Measurements from ENCODE around the gene TMEM254. TPM values are rescaled to one million over a fixed set of nuclear protein-coding genes. Genes with fewer than 3 reads are reported as not detected.

Gene TMEM254
- polyA plus RNA-seq, 3 donors, result 13.6 to 43.1 (median 25.9) TPM

DNA sequence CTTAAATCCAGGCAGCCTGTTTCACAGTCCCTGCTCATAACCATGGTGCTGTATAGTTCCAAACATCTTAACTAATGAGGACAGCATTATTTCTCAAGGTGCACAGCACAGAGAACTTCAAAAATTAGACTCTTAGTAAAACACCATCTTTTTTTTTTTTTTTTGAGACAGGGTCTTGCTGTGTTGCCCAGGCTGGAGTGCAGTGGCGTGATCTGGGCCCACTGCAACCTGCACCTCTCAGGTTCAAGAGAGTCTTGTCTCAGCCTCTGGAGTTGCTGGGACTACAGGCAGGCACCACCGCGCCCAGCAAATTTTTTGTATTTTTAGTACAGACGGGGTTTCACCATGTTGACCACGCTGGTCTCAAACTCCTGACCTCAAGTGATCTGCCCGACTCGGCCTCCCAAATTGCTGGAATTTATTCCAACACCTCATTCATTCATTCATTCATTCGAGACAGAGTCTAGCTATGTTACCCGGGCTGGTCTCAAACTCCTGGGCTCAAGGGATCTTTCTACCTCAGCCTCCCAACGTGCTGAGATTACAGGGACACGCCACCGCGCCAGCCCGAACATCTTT, 507 bp upstream of the TMEM254 start:
- DNase-seq, result no peak
- Mint-ChIP-seq H3K36me3 (peaks cover 3 to 5% of the 10 kb centered on the region in 2 donors), H3K4me1 (peaks cover 18% of the 10 kb centered on the region), H3K27me3 (ENCODE audit: low read depth in 3 of 3) (no peaks in the 10 kb centered on the region), H3K27ac (peak overlapping the region in 6 of 7 donors; percentile 11 to 93 (median 76)), H3K9me3 (peaks cover 0 to 2% (median 0%) of the 10 kb centered on the region in 7 donors), H3K4me3 (peak overlapping the region; percentile 95 to 99)
- H3K4me1 ChIP-seq (ENCODE audit: control insufficient read depth in 1 of 2, insufficient read depth in 2 of 2, low read length in 2 of 2), result peaks cover 13 to 16% of the 10 kb centered on the region in 2 donors
- no peaks in the 10 kb centered on the region for H3K36me3 ChIP-seq (replicated peaks in 1 of 2; ENCODE audit: control insufficient read depth in 1 of 2, insufficient read depth in 2 of 2, low read length in 2 of 2)
- H3K27ac ChIP-seq (ENCODE audit: low read depth in 1 of 2, low read length in 2 of 2), result peak overlapping the region; percentile 70 to 88
- TF ChIP-seq, protein P1, sequence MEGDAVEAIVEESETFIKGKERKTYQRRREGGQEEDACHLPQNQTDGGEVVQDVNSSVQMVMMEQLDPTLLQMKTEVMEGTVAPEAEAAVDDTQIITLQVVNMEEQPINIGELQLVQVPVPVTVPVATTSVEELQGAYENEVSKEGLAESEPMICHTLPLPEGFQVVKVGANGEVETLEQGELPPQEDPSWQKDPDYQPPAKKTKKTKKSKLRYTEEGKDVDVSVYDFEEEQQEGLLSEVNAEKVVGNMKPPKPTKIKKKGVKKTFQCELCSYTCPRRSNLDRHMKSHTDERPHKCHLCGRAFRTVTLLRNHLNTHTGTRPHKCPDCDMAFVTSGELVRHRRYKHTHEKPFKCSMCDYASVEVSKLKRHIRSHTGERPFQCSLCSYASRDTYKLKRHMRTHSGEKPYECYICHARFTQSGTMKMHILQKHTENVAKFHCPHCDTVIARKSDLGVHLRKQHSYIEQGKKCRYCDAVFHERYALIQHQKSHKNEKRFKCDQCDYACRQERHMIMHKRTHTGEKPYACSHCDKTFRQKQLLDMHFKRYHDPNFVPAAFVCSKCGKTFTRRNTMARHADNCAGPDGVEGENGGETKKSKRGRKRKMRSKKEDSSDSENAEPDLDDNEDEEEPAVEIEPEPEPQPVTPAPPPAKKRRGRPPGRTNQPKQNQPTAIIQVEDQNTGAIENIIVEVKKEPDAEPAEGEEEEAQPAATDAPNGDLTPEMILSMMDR (IDR thresholded peaks at IDR 0.05), result no peak
- peaks cover 7% of the 10 kb centered on the region for H3K79me2 ChIP-seq (ENCODE audit: insufficient read depth, low read length)
- peak overlapping the region; percentile 96 for H3K4me2 ChIP-seq (replicated peaks; ENCODE audit: extremely low read depth, low read length, poor library complexity, severe bottlenecking)
- peak overlapping the region; percentile 85 for H3K9ac ChIP-seq (ENCODE audit: insufficient read depth, low read length, poor library complexity, severe bottlenecking)
- H4K20me1 ChIP-seq (ENCODE audit: insufficient read depth, low read length), result no peaks in the 10 kb centered on the region
- peak overlapping the region; percentile 100 for H2AFZ ChIP-seq (ENCODE audit: insufficient read depth, low read depth, low read length, poor library complexity, severe bottlenecking)
- no peaks in the 10 kb centered on the region for H3K9me3 ChIP-seq (replicated peaks in 1 of 2; ENCODE audit: control insufficient read depth in 1 of 2, insufficient read depth in 1 of 2, low read length in 2 of 2)
- WGBS (ENCODE audit: insufficient coverage), result 33% methylated on average over 14 of the region's 14 CpGs
- H3K27me3 ChIP-seq (ENCODE audit: control insufficient read depth in 2 of 2, insufficient read depth in 2 of 2, low read length in 2 of 2), result no peaks in the 10 kb centered on the region
- peak overlapping the region; percentile 59 to 98 (median 85) for H3K4me3 ChIP-seq (replicated peaks in 1 of 3; ENCODE audit: low read depth in 2 of 3, low read length in 3 of 3)
- intact Hi-C loops (cut with micrococcal nuclease), result loop anchor here in 1 of 2 donors (10.0 kb wide), 1 partner anchor 127 kb away; the partner anchor contains the start of gene ANXA11

DNA sequence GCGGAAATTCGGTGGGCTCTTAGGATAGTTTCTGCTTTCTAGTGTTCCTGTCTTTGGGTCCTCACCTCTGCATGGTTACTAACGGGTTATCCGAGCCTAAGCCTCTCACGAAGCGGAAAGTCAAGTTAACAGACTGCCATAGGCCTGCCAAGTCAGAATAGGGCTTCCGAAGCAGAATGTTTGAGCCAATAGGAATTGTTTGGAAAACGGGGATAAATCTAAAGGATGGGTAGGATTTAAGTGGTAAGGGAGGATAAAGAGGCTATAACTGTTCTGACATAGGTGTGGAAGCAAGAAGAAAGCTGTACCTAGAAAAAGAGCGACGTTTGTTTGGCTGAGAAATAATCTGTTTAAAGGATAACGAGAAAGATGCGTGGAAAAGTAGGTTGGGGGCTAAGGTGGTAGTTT, 851 bp downstream of the TMEM254 start:
- H3K27ac ChIP-seq (ENCODE audit: low read depth in 1 of 2, low read length in 2 of 2), result peak overlapping the region in 1 of 2 donors; percentile 88
- intact Hi-C loops (cut with micrococcal nuclease), result loop anchor here in 1 of 2 donors (10.0 kb wide), 1 partner anchor 125 kb away; the partner anchor contains the start of gene ANXA11
- DNase-seq, result no peak
- peak overlapping the region; percentile 95 to 99 for H3K4me3 Mint-ChIP-seq
- 2% methylated on average over 12 of the region's 12 CpGs for WGBS (ENCODE audit: insufficient coverage)
- H3K36me3 ChIP-seq (replicated peaks in 1 of 2; ENCODE audit: control insufficient read depth in 1 of 2, insufficient read depth in 2 of 2, low read length in 2 of 2), result peaks cover 0 to 4% of the 10 kb centered on the region in 2 donors
- peaks cover 13 to 16% of the 10 kb centered on the region in 2 donors for H3K4me1 ChIP-seq (ENCODE audit: control insufficient read depth in 1 of 2, insufficient read depth in 2 of 2, low read length in 2 of 2)
- H3K79me2 ChIP-seq (ENCODE audit: insufficient read depth, low read length), result peaks cover 7% of the 10 kb centered on the region
- H3K9ac ChIP-seq (ENCODE audit: insufficient read depth, low read length, poor library complexity, severe bottlenecking), result peak overlapping the region; percentile 85
- H3K27ac Mint-ChIP-seq, result peak overlapping the region; percentile 76 to 94 (median 87)
- H3K27me3 ChIP-seq (ENCODE audit: control insufficient read depth in 2 of 2, insufficient read depth in 2 of 2, low read length in 2 of 2), result no peaks in the 10 kb centered on the region
- H3K36me3 Mint-ChIP-seq, result peaks cover 8 to 10% of the 10 kb centered on the region in 2 donors
- H3K27me3 Mint-ChIP-seq (ENCODE audit: low read depth in 3 of 3), result no peaks in the 10 kb centered on the region
- H3K9me3 ChIP-seq (replicated peaks in 1 of 2; ENCODE audit: control insufficient read depth in 1 of 2, insufficient read depth in 1 of 2, low read length in 2 of 2), result no peaks in the 10 kb centered on the region
- peak overlapping the region; percentile 59 to 98 (median 85) for H3K4me3 ChIP-seq (replicated peaks in 1 of 3; ENCODE audit: low read depth in 2 of 3, low read length in 3 of 3)
- H4K20me1 ChIP-seq (ENCODE audit: insufficient read depth, low read length), result no peaks in the 10 kb centered on the region
- peak overlapping the region; percentile 100 for H2AFZ ChIP-seq (ENCODE audit: insufficient read depth, low read depth, low read length, poor library complexity, severe bottlenecking)
- H3K4me2 ChIP-seq (replicated peaks; ENCODE audit: extremely low read depth, low read length, poor library complexity, severe bottlenecking), result peak overlapping the region; percentile 96
- H3K4me1 Mint-ChIP-seq, result peaks cover 18% of the 10 kb centered on the region
- peaks cover 0 to 2% (median 0%) of the 10 kb centered on the region in 7 donors for H3K9me3 Mint-ChIP-seq
- TF ChIP-seq, protein P1 (IDR thresholded peaks at IDR 0.05), result no peak

Measured in CD14-positive monocyte (primary cell).